ENCODE data around the gene APOL2.
"Not testable (repeated sequence)": the region's sequence is repeated elsewhere in the genome, so short reads cannot be mapped to it uniquely, and the experiment has no call there.

Gene APOL2

GRCh38 chr22:36215981-36216380 lies 23.3 kb downstream of the APOL2 start:
- peaks cover 3% of the 10 kb centered on the region for H3K27me3 ChIP-seq (ENCODE audit: insufficient read depth, poor library complexity, severe bottlenecking)
- H3K36me3 ChIP-seq (ENCODE audit: low read depth): no peaks in the 10 kb centered on the region
- no peaks in the 10 kb centered on the region for H3K9me3 ChIP-seq (ENCODE audit: severe bottlenecking)

GRCh38 chr22:36213586-36213985 lies 25.7 kb downstream of the APOL2 start:
- Histone ChIP-seq H3K4me1 (ENCODE audit: insufficient read depth, poor library complexity, severe bottlenecking) (no peaks in the 10 kb centered on the region), H3K27ac (ENCODE audit: poor library complexity, severe bottlenecking) (no peak overlapping the region), H3K27me3 (ENCODE audit: insufficient read depth, poor library complexity, severe bottlenecking) (peaks cover 3% of the 10 kb centered on the region), H3K9me3 (ENCODE audit: severe bottlenecking) (no peaks in the 10 kb centered on the region), H3K36me3 (ENCODE audit: low read depth) (no peaks in the 10 kb centered on the region), H3K4me3 (ENCODE audit: severe bottlenecking) (no peak overlapping the region)
- no peak for TF ChIP-seq CTCF (IDR thresholded peaks at IDR 0.05; ENCODE audit: poor library complexity, severe bottlenecking)
- ATAC-seq (ENCODE audit: low read depth): no peak
- DNase-seq (ENCODE audit: low spot score): no peak

More at GRCh38 chr22:36215981-36216380, 23.3 kb downstream of the APOL2 start:
- H3K4me1 ChIP-seq (ENCODE audit: insufficient read depth, poor library complexity, severe bottlenecking): no peaks in the 10 kb centered on the region
- no peak for TF ChIP-seq CTCF (IDR thresholded peaks at IDR 0.05; ENCODE audit: poor library complexity, severe bottlenecking)
- H3K4me3 ChIP-seq (ENCODE audit: severe bottlenecking): no peak overlapping the region
- DNase-seq (ENCODE audit: low spot score): no peak
- H3K27ac ChIP-seq (ENCODE audit: poor library complexity, severe bottlenecking): no peak overlapping the region
- no peak for ATAC-seq (ENCODE audit: low read depth)

- Histone ChIP-seq H3K36me3 (ENCODE audit: low read depth) (no peaks in the 10 kb centered on the region), H3K9me3 (ENCODE audit: severe bottlenecking) (no peaks in the 10 kb centered on the region), H3K4me1 (ENCODE audit: insufficient read depth, poor library complexity, severe bottlenecking) (no peaks in the 10 kb centered on the region), H3K4me3 (ENCODE audit: severe bottlenecking) (no peak overlapping the region), H3K27me3 (ENCODE audit: insufficient read depth, poor library complexity, severe bottlenecking) (no peaks in the 10 kb centered on the region), H3K27ac (ENCODE audit: poor library complexity, severe bottlenecking) (no peak overlapping the region)
- ATAC-seq (ENCODE audit: low read depth) (no peak), DNase-seq (ENCODE audit: low spot score) (no peak)
- TF ChIP-seq CTCF (IDR thresholded peaks at IDR 0.05; ENCODE audit: poor library complexity, severe bottlenecking): no peak
Measured at GRCh38 chr22:36212901-36213300, 26.4 kb downstream of the APOL2 start.

- H3K4me1 ChIP-seq (ENCODE audit: insufficient read depth, poor library complexity, severe bottlenecking): no peaks in the 10 kb centered on the region
- no peak overlapping the region for H3K27ac ChIP-seq (ENCODE audit: poor library complexity, severe bottlenecking)
- no peaks in the 10 kb centered on the region for H3K36me3 ChIP-seq (ENCODE audit: low read depth)
- DNase-seq (ENCODE audit: low spot score) (no peak), ATAC-seq (ENCODE audit: low read depth) (no peak)
- no peaks in the 10 kb centered on the region for H3K27me3 ChIP-seq (ENCODE audit: insufficient read depth, poor library complexity, severe bottlenecking)
- H3K9me3 ChIP-seq (ENCODE audit: severe bottlenecking): no peaks in the 10 kb centered on the region
- TF ChIP-seq CTCF (IDR thresholded peaks at IDR 0.05; ENCODE audit: poor library complexity, severe bottlenecking): no peak
- H3K4me3 ChIP-seq (ENCODE audit: severe bottlenecking): no peak overlapping the region
Measured at GRCh38 chr22:36211237-36211861, 28.0 kb downstream of the APOL2 start.

GRCh38 chr22:36210224-36210623 lies 29.1 kb downstream of the APOL2 start:
- H3K27ac ChIP-seq (ENCODE audit: poor library complexity, severe bottlenecking): no peak overlapping the region
- H3K4me3 ChIP-seq (ENCODE audit: severe bottlenecking): no peak overlapping the region
- H3K9me3 ChIP-seq (ENCODE audit: severe bottlenecking): no peaks in the 10 kb centered on the region
- no peaks in the 10 kb centered on the region for H3K27me3 ChIP-seq (ENCODE audit: insufficient read depth, poor library complexity, severe bottlenecking)
- TF ChIP-seq CTCF (IDR thresholded peaks at IDR 0.05; ENCODE audit: poor library complexity, severe bottlenecking): no peak
- DNase-seq (ENCODE audit: low spot score) (no peak), ATAC-seq (ENCODE audit: low read depth) (no peak)
- no peaks in the 10 kb centered on the region for H3K36me3 ChIP-seq (ENCODE audit: low read depth)
- H3K4me1 ChIP-seq (ENCODE audit: insufficient read depth, poor library complexity, severe bottlenecking): no peaks in the 10 kb centered on the region

GRCh38 chr22:36209488-36209908 lies 29.8 kb downstream of the APOL2 start:
- H3K36me3 ChIP-seq (ENCODE audit: low read depth); H3K4me1 ChIP-seq (ENCODE audit: insufficient read depth, poor library complexity, severe bottlenecking); H3K4me3 ChIP-seq (ENCODE audit: severe bottlenecking); H3K27me3 ChIP-seq (ENCODE audit: insufficient read depth, poor library complexity, severe bottlenecking); H3K27ac ChIP-seq (ENCODE audit: poor library complexity, severe bottlenecking); ATAC-seq (ENCODE audit: low read depth); DNase-seq (ENCODE audit: low spot score); H3K9me3 ChIP-seq (ENCODE audit: severe bottlenecking): not testable (repeated sequence)

All from RWPE2 (cell line).